ENCODE measurements around the gene TBX10.

TBX10 gene

GRCh38 chr11:67581469-67581868 is 58.1 kb downstream of the TBX10 start:
- peaks cover 5% of the 10 kb centered on the region for H3K4me1 ChIP-seq
- H3K9me3 ChIP-seq (ENCODE audit: control insufficient read depth, low read length): no peaks in the 10 kb centered on the region
- no peak overlapping the region for H3K9ac ChIP-seq
- peak overlapping the region; percentile 33 for H3K4me2 ChIP-seq (ENCODE audit: low read length)
- peak overlapping the region; percentile 14 for H3K4me3 ChIP-seq (ENCODE audit: low read depth, low read length)
- no peaks in the 10 kb centered on the region for H3K79me2 ChIP-seq
- peak overlapping the region; percentile 84 for H3K27ac ChIP-seq
- TF ChIP-seq, protein P1, sequence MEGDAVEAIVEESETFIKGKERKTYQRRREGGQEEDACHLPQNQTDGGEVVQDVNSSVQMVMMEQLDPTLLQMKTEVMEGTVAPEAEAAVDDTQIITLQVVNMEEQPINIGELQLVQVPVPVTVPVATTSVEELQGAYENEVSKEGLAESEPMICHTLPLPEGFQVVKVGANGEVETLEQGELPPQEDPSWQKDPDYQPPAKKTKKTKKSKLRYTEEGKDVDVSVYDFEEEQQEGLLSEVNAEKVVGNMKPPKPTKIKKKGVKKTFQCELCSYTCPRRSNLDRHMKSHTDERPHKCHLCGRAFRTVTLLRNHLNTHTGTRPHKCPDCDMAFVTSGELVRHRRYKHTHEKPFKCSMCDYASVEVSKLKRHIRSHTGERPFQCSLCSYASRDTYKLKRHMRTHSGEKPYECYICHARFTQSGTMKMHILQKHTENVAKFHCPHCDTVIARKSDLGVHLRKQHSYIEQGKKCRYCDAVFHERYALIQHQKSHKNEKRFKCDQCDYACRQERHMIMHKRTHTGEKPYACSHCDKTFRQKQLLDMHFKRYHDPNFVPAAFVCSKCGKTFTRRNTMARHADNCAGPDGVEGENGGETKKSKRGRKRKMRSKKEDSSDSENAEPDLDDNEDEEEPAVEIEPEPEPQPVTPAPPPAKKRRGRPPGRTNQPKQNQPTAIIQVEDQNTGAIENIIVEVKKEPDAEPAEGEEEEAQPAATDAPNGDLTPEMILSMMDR (IDR thresholded peaks at IDR 0.05): no peak
- no peaks in the 10 kb centered on the region for H3K27me3 ChIP-seq (ENCODE audit: control insufficient read depth, insufficient read depth, low read length)
- peak overlapping the region; percentile 46 for H2AFZ ChIP-seq
- no peaks in the 10 kb centered on the region for H3K36me3 ChIP-seq (ENCODE audit: control insufficient read depth, insufficient read depth, low read length)

Data from parathyroid adenoma (tissue), 2 donors.